CD4-positive, alpha-beta T cell treated with Interleukin-1 beta for 1 hour (primary cell): ENCODE measurements around the gene RGL2.
"Not testable (repeated sequence)": the region's sequence is repeated elsewhere in the genome, so short reads cannot be mapped to it uniquely, and the experiment has no call there.

Experiments
- DNase-seq, 2 donors: peaks; one replicate each; pipeline ENCODE4 v3.0.0-alpha.2; 2020 to 2022

The RGL2 gene, protein sequence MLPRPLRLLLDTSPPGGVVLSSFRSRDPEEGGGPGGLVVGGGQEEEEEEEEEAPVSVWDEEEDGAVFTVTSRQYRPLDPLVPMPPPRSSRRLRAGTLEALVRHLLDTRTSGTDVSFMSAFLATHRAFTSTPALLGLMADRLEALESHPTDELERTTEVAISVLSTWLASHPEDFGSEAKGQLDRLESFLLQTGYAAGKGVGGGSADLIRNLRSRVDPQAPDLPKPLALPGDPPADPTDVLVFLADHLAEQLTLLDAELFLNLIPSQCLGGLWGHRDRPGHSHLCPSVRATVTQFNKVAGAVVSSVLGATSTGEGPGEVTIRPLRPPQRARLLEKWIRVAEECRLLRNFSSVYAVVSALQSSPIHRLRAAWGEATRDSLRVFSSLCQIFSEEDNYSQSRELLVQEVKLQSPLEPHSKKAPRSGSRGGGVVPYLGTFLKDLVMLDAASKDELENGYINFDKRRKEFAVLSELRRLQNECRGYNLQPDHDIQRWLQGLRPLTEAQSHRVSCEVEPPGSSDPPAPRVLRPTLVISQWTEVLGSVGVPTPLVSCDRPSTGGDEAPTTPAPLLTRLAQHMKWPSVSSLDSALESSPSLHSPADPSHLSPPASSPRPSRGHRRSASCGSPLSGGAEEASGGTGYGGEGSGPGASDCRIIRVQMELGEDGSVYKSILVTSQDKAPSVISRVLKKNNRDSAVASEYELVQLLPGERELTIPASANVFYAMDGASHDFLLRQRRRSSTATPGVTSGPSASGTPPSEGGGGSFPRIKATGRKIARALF

DNA sequence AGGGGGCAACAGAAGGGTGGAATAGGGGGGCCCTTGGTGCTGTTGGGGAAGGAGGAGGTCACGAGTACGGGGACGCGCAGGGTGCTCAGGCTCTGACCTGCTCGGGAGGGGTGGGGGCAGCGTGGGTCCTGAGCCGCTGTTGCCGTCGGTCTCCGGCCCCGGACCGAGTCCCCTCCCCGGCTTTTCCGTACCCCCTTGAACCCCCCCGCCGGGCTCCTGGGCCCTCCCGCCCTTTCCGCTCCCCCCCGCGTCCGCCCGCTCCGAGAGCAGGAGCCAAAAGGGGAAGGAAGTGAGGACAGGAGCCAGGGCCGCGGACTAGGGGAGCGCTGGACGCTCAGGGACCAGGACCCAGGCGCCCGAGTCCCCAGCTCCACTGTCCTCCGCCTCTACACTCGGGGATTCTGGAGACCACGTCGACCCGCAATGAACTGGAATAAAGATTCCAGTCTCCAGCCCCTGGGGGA lies at the start of gene RGL2:
TSS of gene RGL2 (minus strand) at position 170 of the 464 bp plus-strand sequence. CDS start 332 bp downstream, outside the sequence.
- peak; percentile 71 to 78 for DNase-seq

DNA sequence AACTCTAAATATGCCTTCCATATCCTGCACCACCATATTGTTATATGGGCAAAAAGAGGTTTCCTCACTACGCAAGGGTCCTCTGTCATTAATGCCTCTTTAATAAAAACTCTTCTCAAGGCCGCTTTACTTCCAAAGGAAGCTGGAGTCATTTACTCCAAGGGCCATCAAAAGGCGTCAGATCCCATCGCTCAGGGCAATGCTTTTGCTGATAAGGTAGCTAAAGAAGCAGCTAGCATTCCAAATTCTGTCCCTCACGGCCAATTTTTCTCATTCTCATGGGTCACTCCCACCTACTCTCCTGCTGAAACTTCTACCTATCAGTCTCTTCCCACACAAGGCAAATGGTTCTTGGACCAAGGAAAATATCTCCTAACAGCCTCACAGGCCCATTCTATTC lies 49.1 kb upstream of the RGL2 start:
- DNase-seq = no peak

DNA sequence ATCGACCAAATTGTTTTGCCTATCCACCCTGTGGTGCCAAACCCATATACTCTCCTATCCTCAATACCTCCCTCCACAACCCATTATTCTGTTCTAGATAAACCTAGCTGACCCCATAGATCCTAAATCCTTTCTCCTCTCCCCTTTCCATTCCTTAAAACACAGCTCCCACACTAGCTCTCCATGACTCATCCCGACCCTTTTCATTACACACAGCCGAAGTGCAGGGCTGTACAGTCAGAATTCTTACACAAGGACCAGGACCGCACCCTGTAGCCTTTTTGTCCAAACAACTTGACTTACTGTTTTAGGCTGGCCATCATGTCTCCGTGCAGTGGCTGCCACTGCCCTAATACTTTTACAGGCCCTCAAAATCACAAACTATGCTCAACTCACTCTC lies 48.2 kb upstream of the RGL2 start:
- DNase-seq = not testable (repeated sequence)

DNA sequence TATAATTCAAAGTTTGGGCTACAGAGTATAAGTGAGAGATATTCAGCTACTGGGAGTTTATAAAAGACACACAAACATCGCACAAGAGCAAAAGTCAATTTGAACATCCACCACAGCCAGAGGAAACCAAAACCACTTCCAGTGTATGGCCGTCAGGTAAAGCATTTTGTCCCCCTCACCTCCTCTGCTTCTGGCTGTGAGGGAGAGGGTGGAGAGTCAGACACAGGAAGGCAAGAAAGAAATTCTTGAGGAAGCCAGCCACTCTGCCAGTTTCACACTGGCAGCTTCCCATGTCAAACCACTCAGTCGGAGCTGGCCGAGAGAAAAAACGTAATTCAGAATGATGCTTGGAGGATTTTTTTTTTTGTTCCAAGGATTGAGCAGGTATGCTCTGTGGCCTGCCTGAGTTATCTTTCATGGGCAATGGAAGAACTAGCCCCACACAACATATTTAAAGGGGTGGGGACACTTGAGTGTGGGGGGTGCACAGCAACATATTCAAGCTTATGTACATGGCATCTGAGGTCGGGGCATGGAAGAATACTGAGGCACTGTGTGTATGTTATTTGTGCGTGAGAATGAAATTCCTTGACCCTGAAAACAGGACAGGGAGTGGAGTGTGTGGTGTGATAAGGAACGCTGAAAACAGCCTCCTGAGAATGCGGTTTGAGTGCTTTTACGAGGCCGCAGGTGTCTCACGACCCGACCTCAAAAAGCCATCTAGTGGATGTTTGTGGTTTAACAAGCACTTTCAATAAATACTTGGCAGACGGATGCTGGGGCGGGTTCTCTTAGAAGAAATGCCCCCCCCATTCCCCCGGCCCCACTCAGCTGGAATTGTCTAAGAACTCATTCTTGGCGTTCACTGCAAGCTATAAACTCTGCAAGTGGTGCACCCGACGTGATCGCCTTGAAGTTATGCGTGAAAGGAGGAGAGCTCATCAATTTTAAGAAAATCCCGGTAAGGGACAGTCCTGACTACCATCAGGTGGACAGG lies 46.3 kb upstream of the RGL2 start:
- DNase-seq = peak; percentile 79 to 88

DNA sequence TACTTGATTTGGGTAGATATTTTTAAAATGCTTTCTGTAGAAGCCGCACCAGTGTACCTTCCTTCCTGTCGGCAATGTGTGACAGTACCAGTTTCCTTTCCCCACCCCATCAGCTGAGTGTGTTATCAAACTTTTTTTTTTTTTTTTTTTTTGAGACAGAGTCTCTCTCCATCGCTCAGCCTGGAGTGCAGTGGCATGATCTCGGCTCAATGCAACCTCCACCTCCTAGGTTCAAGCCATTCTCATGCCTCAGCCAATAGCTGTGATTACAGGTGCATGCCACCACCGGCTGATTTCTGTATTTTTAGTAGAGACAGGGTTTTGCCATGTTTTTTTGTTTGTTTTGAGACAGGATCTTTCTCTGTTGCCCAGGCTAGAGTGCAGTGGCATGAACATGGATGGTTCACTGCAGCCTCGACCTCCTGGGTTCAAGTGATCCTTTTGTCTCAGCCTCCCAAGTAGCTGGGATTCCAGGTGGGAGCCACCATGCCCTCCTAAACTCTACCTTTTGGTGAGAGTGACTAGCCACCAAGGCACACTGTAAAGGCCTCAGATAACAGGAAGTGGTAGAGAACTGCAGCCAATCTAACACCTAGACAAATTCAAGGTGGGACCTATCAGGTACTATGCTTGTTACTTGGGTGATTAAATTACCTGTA lies 45.3 kb upstream of the RGL2 start:
- DNase-seq = peak; percentile 84 to 86

DNA sequence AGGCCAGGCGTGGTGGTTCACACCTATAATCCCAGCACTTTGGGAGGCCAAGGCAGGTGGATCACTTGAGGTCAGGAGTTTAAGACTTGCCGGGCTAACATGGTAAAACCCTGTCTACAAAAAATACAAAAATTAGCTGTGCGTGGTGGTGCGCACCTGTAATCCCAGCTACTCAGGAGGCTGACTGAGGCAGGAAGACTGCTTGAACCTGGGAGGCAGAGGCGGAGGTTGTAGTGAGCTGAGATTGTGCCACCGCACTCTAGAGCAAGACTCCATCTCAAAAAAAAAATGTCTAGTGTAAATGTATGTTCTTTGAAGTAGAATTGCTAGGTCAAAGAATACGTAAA lies 44.8 kb upstream of the RGL2 start:
- DNase-seq = not testable (repeated sequence)

DNA sequence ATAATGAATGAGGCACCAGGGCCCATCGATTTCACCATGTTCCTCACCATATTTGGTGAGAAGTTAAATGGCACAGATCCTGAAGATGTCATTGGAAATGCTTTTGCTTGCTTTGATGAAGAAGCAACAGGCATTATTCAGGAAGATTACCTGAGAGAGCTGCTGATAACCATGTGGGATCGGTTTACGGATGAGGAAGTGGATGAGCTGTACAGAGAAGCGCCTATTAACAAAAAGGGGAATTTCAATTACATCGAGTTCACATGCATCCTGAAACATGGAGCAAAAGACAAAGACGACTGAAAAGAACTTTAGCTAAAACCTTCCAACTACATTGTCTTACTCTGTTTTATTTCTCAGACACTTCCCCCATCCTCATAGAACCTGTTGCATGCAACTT lies 40.5 kb upstream of the RGL2 start:
- DNase-seq = no peak

DNA sequence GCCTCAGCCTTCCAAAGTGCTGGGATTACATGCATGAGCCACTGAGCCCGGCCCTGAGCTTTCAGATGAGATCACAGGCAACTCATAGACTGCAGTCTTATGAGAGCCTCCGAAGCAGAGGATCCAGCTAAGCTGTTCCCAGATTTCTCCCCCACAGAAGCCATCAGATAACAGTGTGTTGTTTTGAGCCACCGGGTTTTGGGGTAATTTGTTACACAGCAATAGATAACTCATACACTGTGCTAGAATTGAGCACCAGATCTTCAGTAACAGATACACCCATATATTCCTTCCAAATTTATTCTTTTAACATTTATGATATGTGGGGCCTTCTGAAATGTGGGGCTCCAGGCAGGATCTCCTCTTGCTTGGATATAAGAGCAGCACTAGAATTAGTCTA lies 37.8 kb upstream of the RGL2 start:
- no peak for DNase-seq

DNA sequence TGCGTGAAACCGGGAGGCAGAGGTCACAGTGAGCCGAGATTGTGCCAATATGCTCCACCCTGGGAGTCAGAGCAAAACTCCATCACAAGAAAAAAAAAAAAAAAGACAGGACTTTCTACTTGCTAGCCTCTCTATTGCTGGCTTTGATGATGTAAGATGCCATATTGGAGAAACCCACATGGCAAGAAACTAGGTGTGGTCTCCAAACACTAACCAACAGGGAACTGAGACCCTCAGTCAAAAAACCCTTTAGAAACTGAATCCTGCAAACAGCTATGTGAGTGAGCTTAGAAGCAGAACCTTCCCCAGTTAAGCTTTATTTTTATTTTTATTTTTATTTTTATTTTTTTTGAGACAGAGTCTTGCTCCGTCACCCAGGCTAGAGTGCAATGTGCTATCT lies 37.2 kb upstream of the RGL2 start:
- DNase-seq = no peak

DNA sequence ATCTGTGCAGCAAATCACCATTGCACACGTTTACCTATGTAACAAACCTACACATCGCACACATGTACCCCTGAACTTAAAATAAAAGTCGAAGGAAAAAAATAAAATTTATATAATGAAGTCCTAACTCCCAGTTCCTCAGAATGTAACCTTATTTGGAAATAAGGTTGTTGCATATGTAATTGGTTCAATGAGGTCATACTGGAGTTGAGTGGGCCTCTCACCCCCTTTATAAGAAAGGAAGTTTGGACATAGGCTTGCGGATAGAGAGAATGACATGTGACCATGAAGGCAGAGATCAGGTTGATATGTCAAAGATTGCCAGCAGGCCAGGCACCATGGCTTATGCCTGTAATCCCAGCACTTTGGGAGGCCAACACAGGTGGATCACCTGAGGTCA lies 34.9 kb upstream of the RGL2 start:
- no peak for DNase-seq

DNA sequence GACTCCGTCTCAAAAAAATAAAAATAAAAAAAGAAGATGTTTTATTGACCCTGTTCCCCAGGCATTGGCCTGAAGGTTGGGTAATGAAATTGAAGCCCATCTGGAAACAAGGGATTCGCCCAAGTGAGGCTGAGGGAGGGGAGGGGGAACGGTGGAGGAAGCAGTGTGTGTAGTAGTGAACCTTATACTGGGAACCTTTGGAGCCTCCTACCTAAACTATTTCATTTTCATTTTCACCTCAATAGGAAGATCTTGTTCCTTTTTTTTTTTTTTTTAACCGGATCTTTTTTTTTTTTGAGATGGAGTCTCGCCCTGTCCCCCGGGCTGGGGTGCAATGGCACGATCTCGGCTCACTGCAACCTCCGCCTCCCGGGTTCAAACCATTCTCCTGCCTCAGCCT lies 32.0 kb upstream of the RGL2 start:
- no peak for DNase-seq

DNA sequence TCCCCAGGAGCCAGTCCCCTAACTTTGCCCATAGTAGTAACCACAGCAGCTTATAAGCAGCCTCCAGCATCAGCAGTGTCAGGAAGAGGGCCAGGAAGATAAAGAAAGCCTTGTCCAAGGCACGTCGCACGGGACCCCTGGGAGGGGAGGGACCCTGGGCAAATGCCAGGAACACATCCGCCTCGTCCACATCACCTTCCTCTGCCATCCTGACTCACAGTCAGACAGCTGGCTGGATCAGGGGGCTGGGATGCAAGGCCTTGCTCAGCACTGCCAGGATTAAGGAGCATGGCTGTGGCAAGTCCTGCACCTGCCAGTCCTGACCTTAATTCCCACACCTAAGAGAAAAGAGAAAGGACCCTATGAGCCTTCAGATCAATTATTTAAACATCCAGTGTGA lies 30.3 kb upstream of the RGL2 start:
- no peak for DNase-seq

DNA sequence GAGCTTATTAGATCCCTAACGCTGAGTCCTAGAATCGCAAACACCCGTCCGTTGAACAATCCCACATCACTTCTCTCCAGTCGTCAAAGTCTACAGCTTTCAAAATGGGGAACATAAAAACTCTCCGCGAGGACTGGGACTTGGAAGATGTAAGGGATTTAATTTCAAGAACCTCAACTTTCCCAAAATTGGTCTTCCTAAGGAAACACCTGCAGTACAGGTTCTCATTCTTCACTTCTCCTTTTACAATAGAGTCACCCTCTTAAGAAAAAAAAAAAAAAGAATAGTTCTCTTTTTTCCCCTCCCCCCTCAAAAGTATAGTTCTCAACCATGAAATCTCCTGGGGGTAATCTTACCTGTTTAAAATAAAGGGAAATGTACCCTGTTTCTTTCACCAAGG lies 25.4 kb upstream of the RGL2 start:
- DNase-seq = no peak

DNA sequence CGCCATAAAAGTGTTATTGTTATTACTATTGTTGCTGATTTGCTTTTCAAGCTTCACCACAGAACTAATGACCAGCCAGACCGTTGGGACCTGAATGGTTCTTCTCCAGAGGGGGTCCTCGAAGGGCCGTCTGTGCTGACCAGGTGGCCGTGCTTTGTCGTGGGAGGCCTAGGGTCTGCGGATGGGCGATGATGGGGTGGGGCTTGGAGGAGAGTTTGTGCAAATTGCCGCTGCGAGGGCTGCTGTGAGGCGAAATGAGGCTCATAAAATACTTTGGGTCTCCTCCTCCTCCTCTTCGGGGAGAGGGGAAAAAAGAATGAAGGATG lies 24.8 kb upstream of the RGL2 start:
- DNase-seq = no peak

DNA sequence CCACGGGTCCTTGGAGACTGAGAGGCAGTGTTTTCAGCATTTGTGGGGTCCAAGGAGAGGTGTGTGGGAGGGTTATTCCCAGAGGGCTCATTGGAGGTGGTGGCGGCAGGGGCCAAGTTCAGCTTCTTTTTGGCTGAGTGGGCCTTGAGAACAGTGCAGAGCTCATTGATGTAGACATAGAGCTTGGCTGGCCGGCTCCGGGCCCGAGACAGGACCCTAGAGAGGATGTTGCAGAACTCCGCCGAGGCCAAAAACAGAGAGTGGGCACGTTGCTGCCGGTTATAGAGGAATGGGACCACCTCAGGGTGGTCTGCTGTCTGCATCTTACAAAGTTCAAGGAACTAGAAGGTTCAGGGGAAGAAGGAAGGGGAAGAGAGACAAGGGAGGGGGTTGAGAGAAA lies 22.5 kb upstream of the RGL2 start:
- DNase-seq = no peak

DNA sequence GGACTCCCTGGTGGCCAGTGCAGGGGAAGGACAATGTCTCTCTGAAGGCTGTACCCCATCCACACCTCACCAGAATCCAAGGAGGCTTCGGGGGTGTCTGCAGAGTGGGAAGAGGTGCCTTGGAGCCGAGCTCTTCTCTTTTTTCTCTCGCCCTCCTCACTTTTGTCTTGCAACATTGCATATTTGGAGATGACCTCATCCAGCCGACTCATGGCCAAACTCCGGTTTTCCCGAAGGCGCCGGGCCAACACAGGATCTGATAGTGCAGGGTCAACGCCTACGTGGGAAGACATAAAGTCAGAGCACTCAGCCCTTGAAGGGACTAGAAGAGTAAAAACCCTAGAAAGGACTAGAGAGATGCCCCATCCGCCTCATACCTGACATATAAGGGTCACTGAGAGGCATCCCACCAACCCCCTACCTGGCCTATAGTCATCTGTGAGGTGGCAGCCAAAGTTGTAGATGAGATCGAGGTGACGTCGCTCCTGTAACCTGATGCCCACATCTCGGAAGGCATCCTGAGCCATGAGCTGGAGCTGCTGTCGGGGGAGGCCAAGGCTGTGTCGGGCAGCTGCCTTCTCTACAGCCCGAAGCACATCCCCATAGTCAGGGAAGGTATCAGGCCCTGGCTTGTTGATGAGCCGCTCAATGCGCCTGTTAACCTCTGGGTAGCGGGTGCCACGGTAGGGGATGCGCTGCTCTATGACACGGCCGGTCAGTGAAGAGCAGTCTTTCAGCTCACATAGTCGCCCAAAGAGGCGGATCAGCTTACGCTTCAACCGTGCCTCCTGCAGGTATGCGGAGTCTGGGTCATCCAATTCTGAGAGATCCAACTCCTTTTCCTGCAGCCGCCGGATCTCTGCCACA lies 21.8 kb upstream of the RGL2 start:
- no peak for DNase-seq

DNA sequence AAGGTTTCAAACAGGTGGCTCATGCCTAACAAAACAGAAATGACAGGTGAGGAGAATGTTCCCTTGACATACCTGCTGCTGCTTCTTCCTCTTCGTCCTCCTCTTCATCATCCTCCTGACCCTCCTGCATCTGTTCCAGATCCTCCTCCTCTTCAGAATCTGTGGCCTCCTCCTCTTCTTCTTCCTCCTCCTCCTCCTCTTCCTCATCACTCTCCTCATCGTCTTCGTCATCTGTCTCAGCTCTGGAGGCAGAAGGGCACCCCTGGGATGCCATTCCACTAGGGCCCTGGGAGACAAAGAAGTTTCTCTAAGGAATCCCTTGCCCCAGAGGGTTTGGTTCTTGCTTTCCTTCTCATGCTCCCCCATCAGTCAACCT lies 21.2 kb upstream of the RGL2 start:
- no peak for DNase-seq

DNA sequence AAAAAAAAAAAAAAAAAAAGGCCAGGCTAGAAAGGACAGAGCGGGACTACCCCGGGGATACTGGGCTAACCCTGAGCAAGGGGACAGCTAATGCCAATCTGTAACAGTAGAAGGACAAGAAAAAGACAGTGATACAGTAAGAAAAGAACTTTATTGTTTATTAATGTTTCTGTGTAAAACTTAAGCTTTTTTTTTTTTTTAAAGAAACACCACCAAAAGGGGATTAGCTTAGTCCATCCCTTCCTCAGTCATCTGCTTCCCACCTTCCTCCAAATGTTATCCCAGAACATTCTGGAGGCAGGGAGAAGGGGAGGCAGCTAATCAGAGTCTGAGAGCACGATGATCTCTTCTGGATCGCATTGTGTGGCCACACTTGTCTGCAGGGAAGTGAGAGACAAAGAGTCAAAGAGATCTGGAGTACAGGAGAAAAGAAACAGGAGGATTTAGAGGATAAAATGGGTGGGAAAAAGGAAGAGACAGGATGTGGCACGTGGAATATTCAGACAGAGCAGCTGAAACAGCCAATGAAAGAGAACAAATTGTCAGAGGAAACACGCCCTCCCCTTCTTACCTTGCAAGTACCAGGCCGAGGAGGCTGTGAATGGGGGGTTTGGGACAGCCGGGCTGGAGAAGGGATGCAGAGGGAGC lies 19.8 kb upstream of the RGL2 start:
- no peak for DNase-seq

DNA sequence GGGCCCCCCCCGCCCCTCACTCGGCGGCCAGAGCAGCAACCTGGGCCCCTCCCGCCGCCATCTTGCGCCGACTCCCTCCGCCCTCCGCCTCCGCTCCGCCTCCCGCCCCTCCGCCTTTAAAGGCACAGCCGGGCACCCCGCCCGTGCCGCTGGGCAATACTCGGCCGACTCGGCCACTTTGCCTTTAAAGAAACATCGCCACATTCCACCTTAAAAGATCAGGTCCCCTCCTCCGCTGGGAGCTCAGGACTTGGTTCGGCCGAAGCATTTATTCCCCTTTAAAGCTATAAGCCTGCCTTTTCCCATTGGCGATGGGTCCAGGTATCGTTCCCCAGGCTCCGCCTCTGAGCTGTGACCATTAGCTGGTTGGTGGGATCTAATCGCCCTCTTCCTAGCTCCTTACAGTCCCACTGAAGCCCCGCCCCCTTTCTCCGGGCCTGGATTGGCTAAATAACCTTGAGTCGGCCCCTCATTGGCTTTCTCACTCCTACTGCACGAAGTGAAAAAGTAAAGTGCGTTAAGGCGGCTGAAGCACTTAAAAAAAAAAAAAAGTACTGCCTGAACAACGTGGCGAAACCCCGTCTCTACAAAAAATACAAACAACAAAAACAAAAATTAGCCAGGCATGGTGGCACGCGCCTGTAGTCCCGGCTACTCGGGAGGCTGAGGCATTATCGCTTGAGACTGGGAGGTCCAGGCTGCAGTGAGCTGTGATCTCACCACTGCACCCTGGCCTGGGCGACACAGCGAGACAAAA lies 19.1 kb upstream of the RGL2 start, which contains the start of gene ZBTB22:
TSS of gene ZBTB22 (minus strand) at position 76 of the 757 bp plus-strand sequence. CDS start 828 bp downstream, outside the sequence.
- DNase-seq = peak; percentile 96 to 97

DNA sequence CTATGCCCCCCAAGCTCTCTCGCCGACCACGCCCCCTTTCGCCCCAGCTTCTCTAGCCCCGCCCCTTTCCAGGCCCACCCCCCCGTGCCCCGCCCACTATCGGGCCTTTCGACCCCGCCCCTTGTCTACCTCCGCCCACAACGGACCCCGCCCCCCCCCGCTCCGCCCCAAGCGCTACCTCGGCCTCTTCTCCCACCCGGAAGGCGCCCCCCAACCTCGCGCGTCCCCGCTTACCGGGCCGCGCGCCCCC lies 18.6 kb upstream of the RGL2 start:
- DNase-seq = no peak
